SK-MEL-5 (cell line): ENCODE results near the gene CWC27. TPM values are rescaled to one million over a fixed set of nuclear protein-coding genes. Genes with fewer than 3 reads are reported as not detected.

ENCODE experiments used
- DNase-seq: peaks from one replicate; pipeline ENCODE4 v3.0.0-alpha.2; 2016; ENCODE audit warnings: low read depth, low spot score
- in situ Hi-C: cut with HindIII; loops from 2 replicates; pipeline ENCODE4 v1.10.0; 2016; ENCODE audit warnings: low sequenced_read_pairs, high pct_unique_total_duplicates, low pct_unique_long_range_greater_than_20kb
- total RNA-seq: library from RNA; depleted of rRNA; stranded (reverse); fragments of >200 nt; shearing (Covaris generic); gene quantifications from 2 replicates; pipeline ENCODE4 v1.2.3, GENCODE V29; 2014; rRNA removed

Gene CWC27
- total RNA-seq, 1 experiment from 2014 or later: 11.1 TPM

DNA sequence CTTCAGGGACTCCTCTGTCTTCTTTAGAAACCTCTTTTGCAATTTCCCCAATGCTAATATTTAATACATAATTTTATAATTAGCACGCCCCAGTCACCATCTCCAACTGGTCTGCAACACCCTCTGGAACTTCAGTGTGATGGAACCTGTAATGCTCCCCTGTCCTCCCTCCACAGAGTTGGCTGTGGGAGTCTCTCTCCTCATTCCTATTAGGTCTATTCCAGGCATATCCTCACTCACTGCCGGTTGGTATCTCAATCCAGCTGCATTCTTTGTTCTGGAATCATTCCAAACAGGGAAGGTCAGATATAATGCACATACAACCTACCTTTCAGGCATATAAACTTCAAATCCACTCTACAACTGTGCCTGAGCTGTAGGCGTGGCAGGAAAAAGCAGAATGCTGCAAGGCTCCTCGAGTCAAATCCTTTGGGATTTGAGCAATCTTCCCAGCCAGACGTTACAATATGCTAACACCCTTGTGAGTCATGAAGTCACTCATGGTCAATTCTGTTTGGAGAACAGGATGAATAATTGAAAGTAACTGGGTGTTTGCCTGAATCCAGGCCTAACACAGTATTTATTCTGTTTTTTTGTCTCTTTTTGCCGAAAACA, 293.8 kb downstream of the CWC27 start:
- DNase-seq: peak; percentile 70
- in situ Hi-C loops: no loop called here

DNA sequence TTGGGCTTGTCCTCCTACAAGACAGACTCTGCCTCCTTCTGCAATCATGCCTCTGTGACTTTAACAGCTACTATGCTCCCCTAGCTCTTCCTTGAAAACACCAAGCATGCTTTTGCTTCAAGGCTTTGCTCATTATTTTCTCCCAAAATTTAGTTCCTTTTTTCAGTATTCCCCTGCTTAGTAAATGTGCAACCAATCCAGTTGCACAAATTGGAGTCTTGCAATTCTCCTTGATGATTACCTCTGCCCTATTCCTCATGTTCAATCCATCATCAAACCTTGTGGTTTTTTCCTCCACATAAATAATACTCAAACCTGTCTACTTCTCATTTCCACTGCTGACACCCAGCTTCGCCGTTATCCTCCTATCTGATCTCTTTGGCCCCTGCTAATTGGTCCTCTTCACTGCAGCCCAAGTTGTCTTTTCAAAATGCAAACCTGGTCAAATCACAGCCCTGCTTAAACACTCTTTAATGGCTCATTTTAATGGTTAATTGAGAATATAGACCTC, 296.3 kb downstream of the CWC27 start:
- DNase-seq: no peak
- in situ Hi-C loops: no loop called here

DNA sequence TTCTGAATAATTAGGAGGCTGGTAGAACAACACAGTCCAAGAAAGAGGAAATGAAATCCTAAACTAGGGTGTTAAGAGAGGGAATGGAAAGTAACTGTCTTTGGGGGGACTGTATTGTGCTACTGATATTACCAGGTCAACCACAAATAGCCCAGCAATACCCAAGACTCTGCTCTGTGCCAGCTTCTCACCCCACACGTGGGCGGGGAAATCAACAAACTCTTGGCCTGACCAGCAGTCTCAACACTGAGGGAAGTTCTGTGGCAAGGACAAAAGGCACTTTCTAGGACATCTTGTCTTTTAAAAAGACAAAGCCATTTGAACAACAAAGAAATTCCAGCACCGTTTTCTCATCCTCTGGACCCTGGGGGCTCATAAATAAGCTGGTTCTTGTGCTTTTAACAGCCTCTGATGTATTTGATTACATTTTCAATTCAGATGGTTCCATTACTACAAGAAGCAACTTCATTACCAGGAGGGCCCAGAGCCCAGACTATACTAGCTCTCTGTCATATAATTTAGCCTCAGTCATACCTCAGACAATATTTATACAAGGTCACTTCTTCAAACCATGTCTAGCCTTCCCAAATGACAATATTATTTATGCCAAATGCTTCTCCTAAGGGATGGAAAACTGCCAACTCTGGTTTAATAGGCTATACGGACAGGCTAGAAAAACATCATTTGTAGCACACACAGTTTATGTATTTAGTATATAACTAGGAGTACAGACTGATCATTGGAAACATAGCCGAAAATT, 297.8 kb downstream of the CWC27 start:
- in situ Hi-C loops: no loop called here
- no peak for DNase-seq

DNA sequence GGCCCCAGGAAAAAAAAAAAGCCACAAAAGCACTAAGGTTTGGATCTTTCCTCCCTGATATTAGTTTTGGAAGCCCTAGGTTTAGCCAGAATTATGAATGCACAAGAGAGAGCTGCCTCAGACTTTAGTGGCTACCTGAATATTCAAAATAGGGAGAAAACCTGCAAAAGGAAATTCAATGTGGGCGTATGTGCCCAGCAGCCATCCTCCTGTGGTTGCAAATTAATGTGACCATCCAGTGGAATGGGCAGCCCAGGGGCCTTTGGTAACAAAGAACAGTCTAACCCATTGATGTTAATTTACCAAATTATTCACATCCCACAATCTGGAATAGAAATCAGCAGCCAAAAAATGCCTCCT, 298.4 kb downstream of the CWC27 start:
- DNase-seq: no peak
- in situ Hi-C loops: no loop called here

Other genes with a start within 250 kb of the CWC27 start
- not detected in 2 replicates for gene SHISAL2B, start 78.4 kb upstream of the CWC27 start, total RNA-seq
- gene SREK1IP1, start 239 bp upstream of the CWC27 start, total RNA-seq: 5.9 and 6.3 TPM in 2 replicates